Stimulated activated CD4-positive, alpha-beta T cell treated with anti-CD3 and anti-CD28 coated beads, Interleukin-12 subunit alpha, Interleukin-12 subunit beta, amount 100 ng/mL, for 48 hours (primary cell): ENCODE data around the gene HOXA3.

Experiments
- DNase-seq, 3 donors: peaks; one replicate each; pipeline ENCODE4 v3.0.0-alpha.2; 2020; ENCODE audit warnings: low read depth in 2 of 3, low spot score in 1 of 3

The HOXA3 gene

DNA sequence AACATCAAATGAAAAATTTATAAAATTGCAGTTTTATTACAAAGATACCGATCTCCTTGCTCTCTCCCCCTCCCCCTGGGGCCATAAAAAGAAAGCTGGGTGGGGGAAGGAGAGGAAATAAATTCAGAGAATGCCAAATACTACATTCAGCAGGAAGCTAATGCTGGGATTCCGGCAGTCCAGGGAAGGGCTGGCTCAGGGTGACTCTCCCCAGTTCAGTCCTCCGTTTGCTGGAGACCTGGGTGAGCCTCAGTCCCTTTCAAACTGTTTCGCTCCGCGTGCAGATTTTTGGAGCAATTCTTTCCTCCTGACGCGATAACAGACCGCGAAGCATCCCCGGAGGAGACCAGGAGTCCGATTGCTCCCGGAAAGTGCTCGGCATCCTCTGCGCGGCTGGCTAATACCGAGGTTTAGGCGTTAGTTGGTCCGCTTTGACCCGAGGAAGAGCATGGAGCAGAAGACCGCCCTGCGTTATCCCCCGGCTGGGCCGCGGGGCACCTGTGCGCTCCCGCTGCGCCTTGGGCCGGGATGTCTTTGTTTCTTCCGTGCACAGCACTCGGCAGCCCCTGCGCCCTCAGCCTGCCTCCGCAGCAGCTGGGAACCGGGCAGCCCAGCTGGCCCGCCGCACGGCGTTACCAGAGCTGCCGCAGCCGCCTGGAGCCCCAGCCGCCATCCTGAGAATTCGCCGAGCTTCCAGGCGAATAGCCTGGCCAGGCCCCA, 46.0 kb downstream of the HOXA3 start:
- no peak for DNase-seq

DNA sequence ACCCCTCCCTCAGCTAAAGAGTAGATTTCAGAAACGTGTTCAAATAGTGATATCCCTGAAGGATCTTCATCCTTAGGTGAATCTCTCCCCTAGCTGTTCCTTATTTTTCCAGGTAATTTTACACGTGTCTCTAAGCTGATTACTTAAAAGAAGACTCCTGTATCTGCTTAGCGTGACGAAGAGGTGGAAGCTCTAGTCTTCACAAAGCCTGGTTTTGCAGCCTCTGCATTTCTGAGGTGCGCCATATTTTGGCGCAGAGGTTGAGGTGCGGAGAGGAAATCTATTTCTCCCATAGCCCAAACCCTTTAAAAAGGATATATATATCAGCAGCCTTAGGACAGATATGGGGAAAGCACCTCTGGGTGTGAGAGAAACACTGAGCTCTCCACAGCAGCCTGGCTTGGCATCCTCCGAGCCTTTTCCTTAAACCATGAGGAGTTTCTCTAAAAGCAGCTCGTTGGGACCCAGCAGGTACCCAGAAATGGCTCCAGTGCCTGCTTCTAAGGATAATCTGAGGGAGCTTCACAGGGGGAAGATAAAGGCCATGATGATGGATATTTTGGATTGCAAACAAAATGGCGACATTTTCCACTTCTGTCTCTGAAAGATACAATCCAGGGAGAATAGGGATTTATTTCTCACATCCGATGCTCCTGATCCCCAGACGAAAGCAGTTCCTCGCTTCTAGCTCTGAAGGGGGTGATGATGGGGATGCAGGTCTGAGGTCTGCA, 46.9 kb downstream of the HOXA3 start:
- no peak for DNase-seq

GRCh38 chr7:27104341-27105058, 47.9 kb downstream of the HOXA3 start:
- no peak for DNase-seq

DNA sequence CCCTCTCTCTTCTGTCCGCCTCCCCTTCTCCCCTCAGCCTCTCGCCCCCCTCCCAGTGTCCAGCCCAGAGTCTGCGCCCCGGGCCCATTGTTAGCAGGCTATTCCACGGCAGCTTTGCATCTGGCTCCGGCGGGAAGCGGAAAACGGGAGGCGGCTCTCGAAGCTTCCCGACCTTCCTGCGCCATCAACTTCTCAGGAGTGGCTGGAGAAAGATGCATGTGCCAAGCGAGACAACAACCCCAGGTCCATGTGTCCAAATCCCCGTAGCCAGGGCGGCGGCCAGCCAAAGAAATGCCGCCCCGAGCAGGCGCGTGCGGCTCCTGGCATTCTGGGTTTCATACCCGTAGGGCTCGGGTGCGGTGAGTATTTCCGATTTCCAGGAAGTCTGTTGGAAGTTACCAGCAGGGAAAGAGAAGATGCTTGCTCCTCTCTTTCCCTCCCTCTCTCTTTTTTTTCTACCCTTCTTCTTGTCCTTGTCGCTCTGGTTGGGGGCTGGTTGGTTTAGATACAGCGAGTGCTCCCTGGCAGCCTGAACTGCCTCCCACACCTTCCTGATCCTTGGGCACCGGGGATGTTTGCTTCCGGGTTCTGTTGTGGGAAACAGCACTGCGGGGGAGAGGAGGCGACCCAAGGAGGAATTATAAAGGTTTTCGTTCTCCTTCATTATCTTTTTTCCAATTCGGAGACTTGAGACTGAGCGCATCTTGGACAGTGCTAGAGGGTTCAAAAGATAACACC, 48.7 kb downstream of the HOXA3 start:
- DNase-seq, result no peak

- no peak for DNase-seq
These were observed 49.6 kb downstream of the HOXA3 start, which contains the start of gene HOXA2 for GRCh38 chr7:27102581-27103442. Gene HOXA2, minus strand, starts transcription at chr7:27102683. Its CDS starts 183 bp downstream, at chr7:27102500.

- DNase-seq, result no peak
These were observed 50.3 kb downstream of the HOXA3 start for GRCh38 chr7:27101957-27102580.

- DNase-seq, result no peak
These were observed 51.0 kb downstream of the HOXA3 start for GRCh38 chr7:27101171-27101956.

GRCh38 chr7:27100694-27101170, 51.7 kb downstream of the HOXA3 start:
- DNase-seq, result no peak

GRCh38 chr7:27099453-27100370, 52.7 kb downstream of the HOXA3 start:
- DNase-seq, result no peak

DNA sequence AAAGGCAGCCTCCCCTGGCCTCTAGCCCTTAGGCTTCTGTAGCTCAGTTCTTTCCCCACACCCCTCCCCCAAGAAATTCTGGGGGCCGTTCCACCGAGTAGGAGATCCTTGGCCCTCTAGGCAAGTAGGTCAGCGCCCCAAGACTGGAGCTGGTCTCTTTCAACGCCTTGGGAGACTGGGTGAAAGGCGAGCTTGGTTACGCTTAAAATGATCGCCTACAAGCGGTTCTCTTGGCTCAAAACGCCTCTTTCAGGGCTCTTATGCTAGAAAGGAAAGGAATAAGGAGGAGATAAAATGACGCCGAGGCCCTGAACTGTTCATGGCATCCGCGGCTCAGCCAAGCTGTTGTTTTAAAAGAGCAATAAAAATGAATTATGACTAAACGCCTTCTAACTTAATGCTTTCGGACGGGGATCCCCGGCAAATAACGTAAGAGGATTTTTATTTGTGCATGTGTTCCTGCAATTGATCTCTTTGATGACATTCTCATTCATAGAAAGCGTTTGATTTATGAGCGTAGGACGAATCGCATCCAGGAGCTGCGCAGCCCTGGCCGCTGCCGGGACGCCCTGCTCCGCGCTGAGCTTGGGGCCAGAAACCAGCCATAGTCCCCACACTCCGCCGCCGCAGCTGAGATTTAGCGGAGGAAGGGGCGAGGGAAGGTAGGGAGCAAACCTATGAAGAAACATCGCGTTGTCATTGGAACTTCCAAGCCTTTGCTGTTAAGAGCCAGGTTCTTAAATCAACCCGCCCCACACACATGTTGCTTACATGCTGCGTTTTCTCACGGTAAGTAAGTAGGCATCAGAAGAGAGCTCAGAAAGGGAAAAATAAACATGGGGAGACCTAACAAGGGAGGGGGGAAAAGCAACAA, 53.6 kb downstream of the HOXA3 start:
- DNase-seq, result no peak

GRCh38 chr7:27097686-27098577, 54.5 kb downstream of the HOXA3 start:
- DNase-seq, result no peak

DNA sequence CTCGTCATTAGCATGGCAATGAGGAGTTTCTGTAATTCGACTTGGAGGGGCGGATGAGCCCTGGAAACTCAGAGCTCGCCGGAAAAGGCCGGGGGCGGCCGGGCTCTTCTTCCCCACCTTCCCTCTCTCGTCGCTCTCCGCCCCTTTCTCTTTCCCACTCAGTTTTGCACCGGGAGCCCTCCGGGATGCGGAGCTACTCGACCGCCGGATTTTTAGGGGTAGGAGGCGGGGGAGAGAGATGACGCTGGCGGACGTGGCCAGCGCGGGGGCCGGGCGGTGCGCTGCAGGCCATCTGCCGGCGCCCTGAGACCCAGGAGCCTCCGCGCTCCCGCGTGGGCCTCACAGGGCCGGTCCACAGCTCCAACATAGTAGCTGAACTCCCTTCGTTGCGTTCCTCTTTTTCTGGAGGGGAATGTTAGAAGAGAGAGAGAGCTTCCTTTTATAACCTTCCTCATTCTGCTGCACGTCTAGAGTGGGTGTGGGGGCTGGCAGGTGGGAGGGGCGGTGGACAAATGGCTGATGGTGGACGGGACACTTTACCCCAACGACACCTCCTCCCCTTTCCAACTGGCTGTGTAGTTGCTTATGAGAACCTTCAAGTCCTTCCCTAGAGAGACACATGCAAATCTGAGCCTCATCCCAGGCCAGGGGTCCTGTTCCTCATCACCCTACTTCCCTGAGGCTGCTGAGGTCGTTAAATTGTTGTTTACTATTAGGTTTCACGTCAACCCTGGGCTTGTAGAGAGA, 55.4 kb downstream of the HOXA3 start:
- DNase-seq, result no peak

GRCh38 chr7:27095897-27096767, 56.3 kb downstream of the HOXA3 start, which contains the start of gene HOXA1:
Gene HOXA1, minus strand, starts transcription at chr7:27096000. Its CDS starts 88 bp downstream, at chr7:27095912.
- peak; percentile 43 to 55 (median 53) for DNase-seq
